AG20443 (cell line): ENCODE data around the gene LEP.

Experiments
- DNase-seq: peaks from one replicate; pipeline ENCODE4 v3.0.0; 2012; ENCODE audit warnings: low spot score, mixed read lengths

Gene LEP

DNA sequence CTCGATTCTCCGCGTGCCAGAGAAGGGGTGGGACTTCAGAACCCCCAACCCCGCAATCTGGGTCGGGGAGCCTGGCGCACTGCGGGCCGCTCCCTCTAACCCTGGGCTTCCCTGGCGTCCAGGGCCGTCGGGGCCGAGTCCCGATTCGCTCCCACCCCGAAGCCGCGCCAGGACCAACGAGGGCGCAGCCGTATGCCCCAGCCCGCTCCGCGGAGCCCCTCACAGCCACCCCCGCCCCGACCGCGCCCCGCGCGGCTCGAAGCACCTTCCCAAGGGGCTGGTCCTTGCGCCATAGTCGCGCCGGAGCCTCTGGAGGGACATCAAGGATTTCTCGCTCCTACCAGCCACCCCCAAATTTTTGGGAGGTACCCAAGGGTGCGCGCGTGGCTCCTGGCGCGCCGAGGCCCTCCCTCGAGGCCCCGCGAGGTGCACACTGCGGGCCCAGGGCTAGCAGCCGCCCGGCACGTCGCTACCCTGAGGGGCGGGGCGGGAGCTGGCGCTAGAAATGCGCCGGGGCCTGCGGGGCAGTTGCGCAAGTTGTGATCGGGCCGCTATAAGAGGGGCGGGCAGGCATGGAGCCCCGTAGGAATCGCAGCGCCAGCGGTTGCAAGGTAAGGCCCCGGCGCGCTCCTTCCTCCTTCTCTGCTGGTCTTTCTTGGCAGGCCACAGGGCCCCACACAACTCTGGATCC lies at the start of gene LEP:
LEP (plus strand) TSS at position 583 of the 691 bp plus-strand sequence. CDS start 10,741 bp downstream, outside the sequence.
- peak; percentile 38 for DNase-seq

- DNase-seq, result no peak
These were observed 48.5 kb upstream of the LEP start for GRCh38 chr7:128192497-128193142.

- no peak for DNase-seq
These were observed 46.4 kb upstream of the LEP start for GRCh38 chr7:128194533-128195282.

DNA sequence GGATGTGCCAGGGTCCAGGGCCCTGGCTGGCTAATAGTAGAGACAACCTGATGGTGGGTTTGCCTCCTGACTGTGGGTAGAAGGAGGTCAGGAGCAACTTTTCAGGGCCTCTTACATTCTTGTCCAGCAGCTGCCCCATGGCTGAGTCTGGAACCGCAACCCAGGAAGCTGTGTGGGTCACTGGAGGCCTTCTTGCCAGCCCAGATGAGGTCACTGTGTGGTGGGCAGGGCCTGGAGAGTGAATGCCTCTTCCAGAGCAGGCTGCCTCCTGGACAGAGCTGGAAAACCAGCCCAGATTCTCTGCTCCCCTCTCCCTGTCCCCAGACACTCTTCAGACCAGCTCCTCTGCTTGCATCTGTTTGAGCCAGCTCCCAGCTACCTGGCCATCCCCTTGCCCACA lies 43.5 kb upstream of the LEP start:
- peak; percentile 86 for DNase-seq

DNA sequence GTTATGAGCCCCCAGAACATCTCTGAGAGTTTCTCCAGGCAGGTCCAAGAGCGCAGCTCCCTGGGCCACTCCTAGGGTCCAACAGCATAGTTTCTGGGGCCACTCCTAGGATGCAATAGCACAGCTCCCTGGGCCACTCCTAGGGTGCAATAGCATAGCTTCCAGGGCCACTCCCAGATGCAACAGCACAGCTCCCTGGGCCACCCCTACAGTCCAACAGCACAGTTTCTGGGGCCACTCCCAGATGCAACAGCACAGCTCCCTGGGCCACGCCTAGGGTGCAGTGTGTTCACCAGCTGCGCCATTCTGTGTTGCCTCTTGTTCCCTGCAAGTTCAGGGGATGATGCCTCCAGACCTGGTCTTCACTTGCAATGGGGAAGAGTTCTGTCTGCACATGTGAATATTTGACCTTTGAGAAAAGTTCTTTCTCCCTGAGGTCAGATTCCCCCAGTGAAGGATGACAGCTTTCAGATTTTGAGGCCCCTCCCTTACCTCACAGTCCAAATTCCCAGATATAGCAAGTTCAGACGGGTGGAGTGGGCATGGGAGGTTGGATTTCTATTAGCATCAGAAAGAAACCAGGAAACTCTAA lies 43.0 kb upstream of the LEP start:
- DNase-seq, result no peak

DNA sequence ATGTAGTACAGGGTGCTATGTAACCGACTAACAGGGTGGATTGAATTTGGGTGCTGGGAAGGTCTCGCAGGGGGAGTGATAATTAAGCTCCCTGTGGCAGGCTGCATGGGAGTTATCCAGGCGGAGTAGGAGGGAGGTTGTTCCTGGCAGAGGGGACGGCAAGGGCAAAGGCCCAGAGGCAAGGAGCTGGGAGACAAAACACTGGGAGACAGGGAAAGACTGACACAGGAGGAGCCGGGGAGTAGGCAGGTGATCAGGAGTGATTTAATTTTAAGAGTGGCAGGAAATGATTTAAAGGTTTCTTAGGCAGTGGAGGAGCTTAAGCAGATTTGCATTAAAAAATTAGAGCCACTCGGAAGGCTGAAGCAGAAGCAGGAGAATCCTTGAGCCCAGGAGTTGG lies 40.7 kb upstream of the LEP start:
- no peak for DNase-seq

- peak; percentile 28 for DNase-seq
These were observed 39.9 kb upstream of the LEP start for GRCh38 chr7:128201067-128201689.

- no peak for DNase-seq
These were observed 39.4 kb upstream of the LEP start for GRCh38 chr7:128201690-128202085.

- DNase-seq, result peak; percentile 12
These were observed 38.7 kb upstream of the LEP start for GRCh38 chr7:128202287-128202957.

GRCh38 chr7:128203047-128203491 lies 38.0 kb upstream of the LEP start:
- DNase-seq, result no peak

DNA sequence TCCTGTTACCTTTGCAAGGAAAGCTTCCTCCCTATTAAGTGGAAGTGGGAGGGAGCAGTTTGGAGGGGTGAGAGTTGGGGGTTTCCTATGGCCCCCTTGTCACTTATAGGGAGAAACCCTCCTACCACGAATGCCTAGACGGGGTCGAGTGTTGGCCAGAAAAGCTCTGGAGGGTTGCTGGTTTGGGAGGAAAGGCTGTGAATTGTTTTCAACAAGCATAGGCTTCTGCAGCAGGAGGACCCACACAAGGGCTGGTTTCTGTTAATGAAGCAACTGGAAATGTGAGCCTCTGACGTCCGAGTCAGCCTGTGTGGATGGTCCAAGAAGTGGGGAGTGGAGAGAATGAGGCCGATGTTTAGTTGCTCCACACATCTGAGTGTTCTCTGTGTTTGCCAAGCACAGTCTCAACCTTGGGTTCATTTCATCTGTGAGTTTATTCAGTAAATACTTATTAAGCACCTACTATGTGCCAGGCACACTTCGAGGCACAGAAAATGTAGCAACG lies 37.3 kb upstream of the LEP start:
- DNase-seq, result peak; percentile 53

DNA sequence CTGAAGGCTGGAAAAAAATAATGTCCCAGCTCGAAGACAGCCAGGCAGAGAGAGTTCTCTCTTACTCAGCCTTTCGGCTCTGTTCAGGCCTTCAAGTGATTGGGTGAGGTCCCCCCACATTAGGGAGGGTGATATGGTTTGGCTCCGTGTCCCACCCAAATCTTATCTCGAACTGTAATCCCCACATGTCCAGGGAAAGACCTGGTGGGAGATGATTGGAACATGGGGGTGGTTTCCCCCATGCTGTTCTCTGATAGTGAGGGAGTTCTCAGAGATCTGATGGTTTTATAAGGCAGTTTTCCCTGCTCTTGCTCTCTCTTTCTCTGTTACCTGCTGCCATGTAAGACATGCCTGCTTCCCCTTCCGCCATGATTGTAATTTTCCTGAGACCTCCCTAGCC lies 36.6 kb upstream of the LEP start:
- DNase-seq, result no peak

DNA sequence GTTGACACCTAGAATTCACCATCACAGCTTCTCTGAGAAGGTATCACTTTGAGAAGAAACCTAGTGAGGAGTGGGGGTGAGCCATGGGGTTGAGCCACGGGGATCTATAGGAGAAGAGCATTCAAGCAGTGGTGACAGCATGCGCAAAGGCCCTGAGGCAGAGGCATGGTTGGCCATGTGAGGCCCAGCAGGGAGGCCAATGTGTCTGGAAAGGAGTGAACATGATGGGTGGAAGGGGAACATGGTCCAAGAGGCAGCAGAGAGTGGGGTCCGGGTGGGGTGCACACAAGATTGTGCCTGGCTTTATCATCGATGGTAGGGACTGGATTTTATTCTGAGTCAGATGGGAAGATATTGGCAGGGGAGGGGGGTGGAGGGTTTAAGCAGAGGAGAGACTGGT lies 36.0 kb upstream of the LEP start:
- DNase-seq, result no peak

DNA sequence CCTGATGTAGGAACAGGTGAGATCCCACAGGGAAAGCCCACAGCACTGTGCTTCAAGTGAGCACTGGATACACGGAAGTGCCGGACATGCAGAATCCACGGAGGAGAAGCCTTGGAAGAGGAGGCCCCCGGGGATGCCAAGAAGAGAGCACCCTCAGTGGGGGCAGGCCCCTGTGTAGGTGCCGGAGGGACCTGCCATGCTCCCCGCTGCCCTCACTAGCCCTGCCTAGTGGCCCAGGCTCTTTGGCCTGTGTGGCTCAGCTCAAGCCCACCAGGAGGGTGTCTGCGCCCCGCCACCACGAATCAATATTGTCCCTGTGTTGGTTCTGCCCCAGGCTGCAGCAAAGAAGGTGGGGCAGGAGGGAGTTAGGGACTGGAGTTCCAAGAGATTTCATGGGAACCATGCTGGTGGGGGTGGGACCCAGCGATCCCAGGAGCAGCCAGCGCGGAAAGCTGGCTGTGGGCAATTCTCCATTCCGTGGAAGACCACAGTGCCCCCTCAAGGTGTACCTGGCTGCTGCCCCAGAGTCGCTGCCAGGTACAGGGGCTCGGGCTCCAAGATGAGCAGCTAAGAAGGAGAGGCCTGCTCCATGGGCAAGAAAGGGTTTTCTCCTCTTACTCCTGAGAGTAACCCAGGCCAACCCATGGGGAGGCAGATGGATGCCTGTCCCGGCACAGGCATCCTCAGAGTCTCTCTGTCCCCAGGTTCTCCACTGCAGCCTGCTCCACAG lies 34.9 kb upstream of the LEP start:
- DNase-seq, result no peak

DNA sequence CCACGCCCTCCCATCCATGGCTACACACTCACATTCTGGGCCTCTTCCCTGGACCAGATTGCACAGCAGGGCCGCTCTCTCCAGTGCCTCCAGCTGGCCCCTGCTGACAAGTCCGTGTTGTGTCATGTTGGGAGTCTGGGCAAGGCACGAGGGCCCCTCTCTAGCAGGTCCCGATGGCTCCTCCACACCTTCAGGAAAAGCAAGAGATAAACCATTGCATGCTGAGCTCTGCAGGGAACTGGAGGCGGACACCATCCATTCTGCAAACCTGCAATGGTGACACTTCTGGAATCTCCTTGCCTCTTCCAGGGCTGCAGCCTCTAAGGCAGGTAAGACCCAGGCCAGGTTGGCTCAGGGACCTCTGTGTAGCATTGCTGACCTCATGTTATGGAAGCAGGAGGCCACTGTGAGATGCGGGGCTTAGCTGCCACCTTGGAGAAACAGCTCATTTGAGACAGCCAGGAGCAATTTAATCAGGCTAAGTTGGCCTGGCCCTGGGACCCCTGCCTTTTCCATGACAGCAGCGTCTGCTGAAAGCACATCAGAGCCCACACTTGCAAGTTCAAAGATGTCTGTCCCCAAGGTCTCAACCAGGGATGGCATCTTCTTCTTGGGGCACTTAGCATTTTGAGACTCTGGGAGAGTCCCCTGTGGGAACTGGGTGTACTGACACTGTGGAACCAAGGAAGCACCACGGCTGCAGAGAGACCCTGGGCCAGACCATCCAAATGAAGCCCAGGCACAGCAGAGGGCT lies 34.2 kb upstream of the LEP start:
- DNase-seq, result no peak

- no peak for DNase-seq
These were observed 33.5 kb upstream of the LEP start for GRCh38 chr7:128207609-128208008.

DNA sequence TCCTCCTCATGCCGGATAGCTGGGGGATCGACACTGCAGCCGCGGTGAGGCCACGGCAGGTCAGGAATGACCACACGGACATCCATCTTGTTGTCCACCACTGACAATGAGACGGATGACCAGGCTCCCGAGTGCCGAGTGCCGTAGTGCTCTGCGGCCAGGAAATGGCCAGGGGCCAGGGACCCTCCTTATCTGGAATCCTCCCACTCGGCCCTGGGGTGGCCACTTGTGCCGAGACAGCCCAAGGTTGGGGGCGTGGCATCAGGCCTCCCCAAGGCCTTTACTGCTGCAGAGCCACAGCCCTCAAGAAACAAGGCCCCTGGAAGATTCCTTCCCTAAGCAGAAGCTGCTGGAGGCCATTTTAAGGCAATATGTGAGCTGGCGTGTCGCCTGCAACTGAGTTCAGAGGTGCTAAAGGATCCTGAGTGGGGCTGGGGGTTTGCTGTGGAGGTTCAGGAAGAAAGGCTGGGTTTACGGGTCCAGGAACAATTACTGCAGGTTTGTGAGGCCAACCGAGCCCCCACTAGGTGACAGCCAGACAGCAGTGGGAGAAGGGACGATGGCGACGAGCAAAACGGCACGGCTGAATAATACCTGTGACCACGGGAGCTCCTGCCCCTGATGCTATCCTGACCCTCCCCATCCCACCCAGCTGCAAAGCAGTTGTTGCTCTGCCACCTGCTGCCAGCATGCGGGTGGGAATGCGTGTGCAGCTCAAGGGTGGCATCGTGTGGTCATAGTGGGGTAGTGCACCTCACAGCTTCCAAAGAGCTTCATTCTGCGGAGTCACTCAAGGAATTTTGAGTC lies 31.6 kb upstream of the LEP start:
- DNase-seq, result peak; percentile 87

DNA sequence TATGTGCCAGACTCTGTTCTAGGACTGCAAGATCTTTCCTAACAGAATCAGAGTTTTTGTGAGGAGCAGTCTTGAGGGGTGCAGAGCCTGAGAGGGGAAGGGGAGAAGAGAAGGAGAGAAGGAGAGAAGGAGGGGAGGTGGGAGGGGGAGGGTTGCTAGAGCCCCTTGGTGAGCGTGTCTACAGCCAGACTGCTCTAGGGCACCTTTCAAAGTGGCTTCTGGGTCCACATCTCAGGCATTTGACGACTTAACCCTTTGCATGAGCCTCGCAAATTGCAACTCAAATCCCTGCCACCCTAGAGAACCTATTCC lies 31.1 kb upstream of the LEP start:
- DNase-seq, result no peak
